H1 (cell line): ENCODE measurements around the gene C3AR1. TPM values are rescaled to one million over a fixed set of nuclear protein-coding genes. Genes with fewer than 3 reads are reported as not detected.

Experiments used
- CHD7 ChIP-seq: fragments of 300-600 bp; sonication (generic); IDR thresholded peaks from 2 replicates; pipeline ENCODE4 v1.7.1; 2012; ENCODE audit warnings: low read length, moderate library complexity, mild to moderate bottlenecking, inconsistent platforms; ENCODE audit not compliant: insufficient replicate concordance
- CTCF ChIP-seq, 3 experiments: IDR thresholded peaks; 1 replicate in 2 of 3; 2 replicates in 1 of 3; pipeline versions ENCODE4 v1.5.1 to v1.6.1; 2011; ENCODE audit warnings: low read length in 3 of 3, mild to moderate bottlenecking in 3 of 3, inconsistent platforms in 2 of 3, low read depth in 1 of 3, moderate library complexity in 1 of 3; ENCODE audit not compliant: insufficient read depth in 1 of 3; ENCODE audit errors: control extremely low read depth in 1 of 3
- polyA plus RNA-seq, 7 experiments: library from polyadenylated mRNA; depleted of rRNA in 3 of 7; stranded (reverse) in 5 of 7; unstranded in 2 of 7; fragments of >200 nt in 5 of 7; fragments of 200-250 nt in 2 of 7; gene quantifications; 1 replicate in 5 of 7; 2 replicates in 1 of 7; 4 replicates in 1 of 7; pipeline versions ENCODE4 v1.2.1 to v1.2.3, GENCODE V29; 2011 to 2013; ENCODE audit warnings: missing spikeins in 2 of 7, mixed read lengths in 2 of 7
- total RNA-seq: library from RNA; stranded (reverse); fragmentation: NEBNext Ultra II Directional; extraction: Animal tissue kit (Norgen Biotek cat#: 25700); gene quantifications from 2 replicates; pipeline ENCODE4 v1.2.1, GENCODE V29; 2021

Gene C3AR1
- total and polyA plus RNA-seq, 2 of the 8 experiments (the other 6 are each of a cell fraction or from before 2014, with no cell fraction given), result not detected

GRCh38 chr12:8108808-8109398 is 42.7 kb upstream of the C3AR1 start (continued):
- TF ChIP-seq CHD7 (no peak), CTCF (IDR thresholded peaks at IDR 0.05; ENCODE audit: control extremely low read depth in 1 of 3, insufficient read depth in 1 of 3, low read depth in 1 of 3, low read length in 3 of 3) (peak; percentile 15 to 99 (median 94))
